Activated T-cell treated with anti-CD3 and anti-CD28 coated beads, Interleukin-2, amount 50 U/mL, for 4 hours (primary cell): ENCODE results near the gene RRP15. TPM values are rescaled to one million over a fixed set of nuclear protein-coding genes. Genes with fewer than 3 reads are reported as not detected.
A peak's percentile ranks its signal among the peaks of the same experiment; 100 is the strongest.
"Not testable (repeated sequence)": the region's sequence is repeated elsewhere in the genome, so short reads cannot be mapped to it uniquely, and the experiment has no call there.

Experiments
- ATAC-seq, 2 donors: fragments of 200-7000 bp; cut with Tn5 transposase; one replicate each; pipeline ENCODE4 v1.10.0; 2021
- DNase-seq: peaks from one replicate; pipeline ENCODE4 v3.0.0-alpha.2; 2020
- H3K27me3 Mint-ChIP-seq: one replicate; pipeline ENCODE4 v1.8.0; 2021; ENCODE audit warnings: low read depth, mixed read lengths
- H3K36me3 Mint-ChIP-seq: one replicate; pipeline ENCODE4 v1.8.0; 2022; ENCODE audit warnings: mixed read lengths; ENCODE audit not compliant: insufficient read depth
- H3K4me1 Mint-ChIP-seq: one replicate; pipeline ENCODE4 v1.8.0; 2021; ENCODE audit warnings: low read depth, mixed read lengths
- H3K4me3 Mint-ChIP-seq: one replicate; pipeline ENCODE4 v1.8.0; 2021; ENCODE audit warnings: mild to moderate bottlenecking, moderate library complexity, mixed read lengths
- H3K9me3 Mint-ChIP-seq: one replicate; pipeline ENCODE4 v1.8.0; 2021; ENCODE audit warnings: mixed read lengths
- total RNA-seq, 3 donors: library from RNA; stranded (reverse); gene quantifications; one replicate each; pipeline ENCODE4 v1.2.1, GENCODE V29; 2021

The RRP15 gene
- total RNA-seq, 3 donors from 2014 or later, result 55.8 to 73.9 (median 71.9) TPM

- H3K4me3 Mint-ChIP-seq, result no peak overlapping the region
- peaks cover 16% of the 10 kb centered on the region for H3K36me3 Mint-ChIP-seq
- ATAC-seq (no peak), DNase-seq (no peak)
- H3K9me3 Mint-ChIP-seq, result no peaks in the 10 kb centered on the region
- peaks cover 6% of the 10 kb centered on the region for H3K4me1 Mint-ChIP-seq
- no peaks in the 10 kb centered on the region for H3K27me3 Mint-ChIP-seq
Observed at GRCh38 chr1:218304281-218305039, 19.4 kb downstream of the RRP15 start.

DNA sequence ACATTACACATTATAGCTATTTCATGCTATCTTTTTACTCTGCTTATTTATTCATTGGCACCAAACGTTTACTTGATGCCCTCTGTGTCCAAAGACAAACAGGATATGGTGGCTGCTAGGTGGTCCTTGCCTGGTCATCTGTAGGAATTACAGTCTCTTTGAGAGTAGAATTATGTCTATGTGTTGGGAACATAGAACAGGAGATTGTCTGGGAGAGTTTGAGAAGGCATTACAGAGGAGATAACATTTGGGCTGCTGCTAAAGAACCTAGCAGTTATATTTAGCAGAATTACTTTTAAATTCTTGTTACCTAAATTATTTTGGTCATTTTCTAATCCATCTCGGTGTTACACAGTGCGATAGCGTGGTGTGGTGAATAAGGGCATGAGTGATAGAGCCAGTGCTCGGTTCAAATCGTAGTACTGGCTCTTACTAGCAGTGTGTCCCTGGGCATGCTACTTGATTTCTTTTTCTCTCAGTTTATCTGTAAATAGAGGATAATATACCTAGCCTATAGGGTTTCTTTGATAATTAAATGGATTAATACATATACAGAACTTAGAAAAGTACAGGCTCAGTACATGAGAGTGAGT is 20.5 kb downstream of the RRP15 start:
- Mint-ChIP-seq H3K9me3 (no peaks in the 10 kb centered on the region), H3K4me1 (peaks cover 5% of the 10 kb centered on the region), H3K36me3 (peaks cover 20% of the 10 kb centered on the region), H3K4me3 (no peak overlapping the region), H3K27me3 (no peaks in the 10 kb centered on the region)
- no peak for ATAC-seq
- DNase-seq, result no peak

DNA sequence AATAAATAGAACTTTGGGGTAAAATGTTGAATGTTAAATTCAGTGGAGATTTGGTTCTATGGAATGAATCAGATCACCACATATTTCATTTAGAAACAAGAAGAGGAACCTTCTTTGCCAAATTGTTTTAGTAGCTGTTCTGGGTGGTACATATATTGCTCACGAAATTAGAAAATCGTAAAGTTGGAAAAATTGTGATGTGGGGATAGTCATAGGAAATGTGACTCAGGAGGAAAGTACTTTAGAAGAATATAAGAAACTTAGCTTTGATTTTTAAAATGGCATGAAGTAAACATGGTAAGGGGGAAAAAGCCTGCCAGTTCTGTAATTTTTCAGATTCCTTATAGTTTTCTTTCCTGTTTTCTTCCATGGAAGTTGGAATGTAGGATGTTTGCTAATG is 27.4 kb downstream of the RRP15 start:
- Mint-ChIP-seq H3K27me3 (no peaks in the 10 kb centered on the region), H3K36me3 (peaks cover 36% of the 10 kb centered on the region), H3K4me3 (no peak overlapping the region), H3K9me3 (no peaks in the 10 kb centered on the region), H3K4me1 (peaks cover 4% of the 10 kb centered on the region)
- no peak for DNase-seq
- no peak for ATAC-seq

- peaks cover 4% of the 10 kb centered on the region for H3K4me1 Mint-ChIP-seq
- no peak overlapping the region for H3K4me3 Mint-ChIP-seq
- H3K36me3 Mint-ChIP-seq, result peaks cover 36% of the 10 kb centered on the region
- ATAC-seq, result no peak
- DNase-seq, result no peak
- H3K9me3 Mint-ChIP-seq, result no peaks in the 10 kb centered on the region
- no peaks in the 10 kb centered on the region for H3K27me3 Mint-ChIP-seq
Observed at GRCh38 chr1:218314316-218314715, 29.2 kb downstream of the RRP15 start.

DNA sequence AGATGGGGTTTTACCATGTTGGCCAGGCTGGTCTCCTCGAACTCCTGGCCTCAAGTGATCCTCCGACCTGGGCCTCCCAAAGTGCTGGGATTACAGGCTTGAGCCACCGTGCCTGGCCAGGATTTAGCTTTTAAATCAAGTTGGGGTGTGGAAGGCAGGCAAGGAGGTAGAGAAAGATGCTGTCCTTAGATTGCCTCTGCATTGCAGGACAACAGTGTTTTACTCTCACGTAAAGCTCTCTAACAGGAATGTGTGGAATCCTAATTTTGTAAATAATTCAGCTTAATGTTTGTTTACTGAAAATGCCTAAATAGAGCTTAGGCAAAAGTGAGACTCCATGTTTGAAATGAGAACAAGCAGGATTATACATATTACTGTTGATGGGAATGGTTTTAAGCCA is 30.5 kb downstream of the RRP15 start:
- H3K4me1 Mint-ChIP-seq, result peaks cover 4% of the 10 kb centered on the region
- H3K27me3 Mint-ChIP-seq, result no peaks in the 10 kb centered on the region
- H3K9me3 Mint-ChIP-seq, result no peaks in the 10 kb centered on the region
- no peak for ATAC-seq
- H3K4me3 Mint-ChIP-seq, result no peak overlapping the region
- no peak for DNase-seq
- H3K36me3 Mint-ChIP-seq, result peaks cover 38% of the 10 kb centered on the region

DNA sequence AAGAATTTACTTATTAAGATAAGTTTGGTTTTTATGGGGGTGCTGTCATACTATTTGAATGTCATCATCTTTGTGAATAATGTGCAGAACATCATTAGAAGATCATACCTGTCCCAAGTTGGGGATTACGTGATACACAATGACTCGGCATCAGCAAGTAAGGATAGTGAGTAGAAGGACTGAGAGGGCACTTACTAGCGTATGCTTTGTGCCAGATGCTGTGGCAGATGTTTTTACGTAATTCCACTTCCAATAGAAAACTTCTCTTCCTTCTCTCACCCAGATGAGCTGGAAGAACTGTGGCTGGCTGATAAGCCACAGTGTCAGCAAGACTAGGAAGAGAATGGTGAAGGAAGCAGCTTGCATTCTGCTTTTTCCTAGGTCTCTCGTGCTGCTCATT is 32.0 kb downstream of the RRP15 start:
- H3K36me3 Mint-ChIP-seq, result peaks cover 26% of the 10 kb centered on the region
- H3K9me3 Mint-ChIP-seq, result no peaks in the 10 kb centered on the region
- ATAC-seq (no peak), DNase-seq (no peak)
- H3K27me3 Mint-ChIP-seq, result no peaks in the 10 kb centered on the region
- H3K4me1 Mint-ChIP-seq, result peaks cover 4% of the 10 kb centered on the region
- H3K4me3 Mint-ChIP-seq, result no peak overlapping the region

- ATAC-seq, H3K4me3 Mint-ChIP-seq, H3K9me3 Mint-ChIP-seq, DNase-seq, H3K4me1 Mint-ChIP-seq, H3K27me3 Mint-ChIP-seq: not testable (repeated sequence)
- H3K36me3 Mint-ChIP-seq, result peaks cover 29% of the 10 kb centered on the region
Observed at GRCh38 chr1:218320182-218320581, 35.1 kb downstream of the RRP15 start.

- no peaks in the 10 kb centered on the region for H3K4me1 Mint-ChIP-seq
- H3K27me3 Mint-ChIP-seq, result no peaks in the 10 kb centered on the region
- ATAC-seq (no peak), DNase-seq (no peak)
- no peak overlapping the region for H3K4me3 Mint-ChIP-seq
- H3K9me3 Mint-ChIP-seq, result no peaks in the 10 kb centered on the region
- H3K36me3 Mint-ChIP-seq, result peaks cover 34% of the 10 kb centered on the region
Observed at GRCh38 chr1:218322762-218323161, 37.7 kb downstream of the RRP15 start.

DNA sequence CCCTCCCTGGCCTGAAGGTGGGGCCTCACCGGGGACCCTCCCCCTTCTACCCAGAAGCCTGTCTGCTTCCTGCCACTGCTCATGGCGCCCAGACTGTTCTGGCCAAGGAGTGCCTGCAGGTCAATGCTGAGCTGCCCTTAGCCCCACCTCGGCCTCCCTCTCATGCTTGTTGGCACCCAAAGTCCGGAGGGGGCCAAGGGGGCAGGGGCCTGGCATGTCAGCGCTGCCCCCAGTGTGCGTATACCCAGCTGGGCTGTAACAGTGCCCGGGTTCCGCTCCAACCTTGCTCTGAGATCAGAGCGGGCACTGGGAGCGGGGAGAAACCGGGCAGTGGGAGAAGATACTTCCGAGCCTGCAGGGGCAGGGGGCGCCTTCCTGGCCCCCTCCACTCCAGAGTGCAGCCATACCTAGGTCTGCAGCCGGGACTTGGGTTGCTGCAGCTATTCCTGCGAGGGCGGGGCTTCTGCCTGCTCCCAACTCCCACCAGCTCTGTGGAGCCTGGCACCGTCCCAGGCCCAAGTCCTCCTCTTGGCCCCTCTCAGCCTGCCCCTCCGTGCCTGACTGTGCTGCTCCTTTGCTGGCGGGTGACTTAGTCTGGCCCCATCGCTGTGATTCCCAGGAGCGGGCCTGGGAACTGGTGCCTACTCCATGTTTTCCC is 38.6 kb downstream of the RRP15 start:
- peak in 1 of 2 donors; percentile 18 for ATAC-seq
- Mint-ChIP-seq H3K27me3 (no peaks in the 10 kb centered on the region), H3K4me3 (no peak overlapping the region), H3K9me3 (no peaks in the 10 kb centered on the region), H3K4me1 (no peaks in the 10 kb centered on the region), H3K36me3 (peaks cover 28% of the 10 kb centered on the region)
- DNase-seq, result no peak

DNA sequence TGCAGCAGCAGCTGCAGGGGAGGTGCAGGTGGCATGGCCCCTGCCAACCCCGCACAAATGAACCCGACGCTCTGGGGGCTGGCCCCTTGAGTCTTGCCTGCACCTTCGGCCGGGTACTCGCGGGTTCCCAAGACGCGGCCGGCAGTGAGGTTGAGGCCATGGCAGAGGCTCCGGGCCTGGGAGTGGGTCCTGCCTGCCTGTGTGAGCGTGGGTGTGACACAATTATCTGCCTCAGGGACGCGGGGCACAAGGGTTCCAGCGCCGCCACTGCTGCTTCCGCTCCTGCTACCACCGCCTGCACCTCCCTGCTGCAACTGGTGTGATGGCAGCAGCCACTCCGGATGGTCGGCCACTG is 39.1 kb downstream of the RRP15 start:
- no peaks in the 10 kb centered on the region for H3K9me3 Mint-ChIP-seq
- DNase-seq (no peak), ATAC-seq (peak in 1 of 2 donors; percentile 23)
- H3K4me3 Mint-ChIP-seq, result no peak overlapping the region
- H3K36me3 Mint-ChIP-seq, result peaks cover 27% of the 10 kb centered on the region
- no peaks in the 10 kb centered on the region for H3K27me3 Mint-ChIP-seq
- no peaks in the 10 kb centered on the region for H3K4me1 Mint-ChIP-seq

GRCh38 chr1:218328769-218329168 is 43.7 kb downstream of the RRP15 start:
- Mint-ChIP-seq H3K9me3 (no peaks in the 10 kb centered on the region), H3K27me3 (no peaks in the 10 kb centered on the region), H3K4me3 (no peak overlapping the region), H3K36me3 (peaks cover 25% of the 10 kb centered on the region), H3K4me1 (no peaks in the 10 kb centered on the region)
- ATAC-seq (no peak), DNase-seq (no peak)

GRCh38 chr1:218330043-218330623 is 45.0 kb downstream of the RRP15 start:
- Mint-ChIP-seq H3K36me3 (peaks cover 21% of the 10 kb centered on the region), H3K27me3 (no peaks in the 10 kb centered on the region), H3K4me3 (no peak overlapping the region), H3K9me3 (no peaks in the 10 kb centered on the region), H3K4me1 (no peaks in the 10 kb centered on the region)
- no peak for DNase-seq
- ATAC-seq, result peak; percentile 46 to 54

DNA sequence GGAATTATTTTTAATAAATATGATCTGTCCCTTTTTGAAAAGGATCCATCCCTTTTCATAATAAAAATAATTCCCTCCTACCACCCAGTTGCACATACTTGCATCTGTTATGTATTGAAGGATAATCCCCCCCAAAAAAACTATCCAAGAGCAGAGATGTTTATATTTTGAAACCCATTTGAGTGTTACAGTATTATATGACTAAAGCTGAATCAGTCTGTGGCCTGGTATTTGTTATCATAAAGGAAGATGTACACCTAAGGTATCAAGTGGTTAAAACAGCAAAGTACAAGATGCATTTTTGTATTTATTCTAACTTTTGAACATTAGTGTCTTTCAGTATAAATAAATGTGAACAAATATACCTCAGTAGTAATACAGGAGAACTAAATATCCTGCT is 47.3 kb downstream of the RRP15 start:
- no peaks in the 10 kb centered on the region for H3K9me3 Mint-ChIP-seq
- ATAC-seq (no peak), DNase-seq (no peak)
- H3K4me1 Mint-ChIP-seq, result no peaks in the 10 kb centered on the region
- H3K36me3 Mint-ChIP-seq, result peaks cover 16% of the 10 kb centered on the region
- H3K4me3 Mint-ChIP-seq, result no peak overlapping the region
- H3K27me3 Mint-ChIP-seq, result no peaks in the 10 kb centered on the region

GRCh38 chr1:218336328-218336727 is 51.2 kb downstream of the RRP15 start:
- DNase-seq, result no peak
- Mint-ChIP-seq H3K4me1 (no peaks in the 10 kb centered on the region), H3K4me3 (no peak overlapping the region), H3K36me3 (peaks cover 20% of the 10 kb centered on the region), H3K9me3 (no peaks in the 10 kb centered on the region), H3K27me3 (no peaks in the 10 kb centered on the region)
- no peak for ATAC-seq
